GM18498 (cell line): ENCODE measurements around the gene VPREB3.
A peak's percentile ranks its signal among the peaks of the same experiment; 100 is the strongest.

ENCODE experiments used
- ATAC-seq: cut with Tn5 transposase; IDR thresholded peaks from one replicate; pipeline ENCODE4 v1.9.1; 2021; ENCODE audit warnings: mild to moderate bottlenecking, moderate library complexity; ENCODE audit not compliant: unreplicated experiment

The VPREB3 gene

DNA sequence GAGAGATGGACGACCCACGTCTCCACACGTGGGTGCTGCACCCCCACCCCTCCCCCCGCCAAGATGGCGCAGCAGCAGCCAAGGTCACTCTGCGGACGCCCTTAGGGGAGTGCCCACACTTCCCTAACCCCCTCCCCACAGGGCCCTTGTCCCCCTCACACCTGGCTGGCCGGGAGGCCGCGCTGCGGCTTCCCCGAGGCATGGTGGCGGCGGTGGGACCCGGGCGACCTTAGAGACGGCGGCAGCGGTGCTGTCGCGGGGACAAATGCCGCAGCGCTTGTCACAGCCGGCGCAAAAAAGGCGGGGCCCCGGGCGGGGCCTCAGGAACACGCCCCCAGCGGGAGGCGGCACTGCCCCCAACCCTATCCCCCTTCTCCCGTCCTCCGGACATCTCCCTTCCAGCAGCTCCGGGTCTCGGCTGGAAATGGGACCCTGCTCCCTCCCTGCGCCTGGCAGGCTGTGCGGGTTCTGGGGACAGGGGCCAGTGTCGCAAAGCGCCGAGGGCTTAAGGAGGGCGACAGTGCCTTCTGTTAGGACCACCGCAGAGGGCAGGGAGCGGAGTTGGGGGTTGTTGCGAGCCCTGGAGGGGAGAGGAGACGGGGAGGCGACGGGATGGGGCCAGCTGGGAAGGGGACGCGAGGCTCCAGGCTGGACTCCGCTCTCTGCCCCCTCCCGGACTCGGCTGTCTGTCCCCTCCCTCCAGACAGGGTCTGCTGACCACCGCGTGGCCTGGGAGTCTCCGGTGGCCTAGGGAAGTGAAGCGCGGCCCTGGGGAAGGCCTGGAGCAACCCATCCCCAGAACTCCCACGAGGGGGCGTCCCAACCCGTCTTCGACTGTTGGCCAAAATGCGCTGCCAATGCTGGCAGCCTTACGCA, 13.7 kb upstream of the VPREB3 start, which contains the start of gene CHCHD10:
Gene CHCHD10 (minus strand): TSS at position 300 of the 876 bp plus-strand sequence. CDS start 98 bp downstream, at position 202.
- ATAC-seq = peak; percentile 66

- ATAC-seq = no peak
Measured at GRCh38 chr22:23767303-23767672, 13.1 kb upstream of the VPREB3 start.

DNA sequence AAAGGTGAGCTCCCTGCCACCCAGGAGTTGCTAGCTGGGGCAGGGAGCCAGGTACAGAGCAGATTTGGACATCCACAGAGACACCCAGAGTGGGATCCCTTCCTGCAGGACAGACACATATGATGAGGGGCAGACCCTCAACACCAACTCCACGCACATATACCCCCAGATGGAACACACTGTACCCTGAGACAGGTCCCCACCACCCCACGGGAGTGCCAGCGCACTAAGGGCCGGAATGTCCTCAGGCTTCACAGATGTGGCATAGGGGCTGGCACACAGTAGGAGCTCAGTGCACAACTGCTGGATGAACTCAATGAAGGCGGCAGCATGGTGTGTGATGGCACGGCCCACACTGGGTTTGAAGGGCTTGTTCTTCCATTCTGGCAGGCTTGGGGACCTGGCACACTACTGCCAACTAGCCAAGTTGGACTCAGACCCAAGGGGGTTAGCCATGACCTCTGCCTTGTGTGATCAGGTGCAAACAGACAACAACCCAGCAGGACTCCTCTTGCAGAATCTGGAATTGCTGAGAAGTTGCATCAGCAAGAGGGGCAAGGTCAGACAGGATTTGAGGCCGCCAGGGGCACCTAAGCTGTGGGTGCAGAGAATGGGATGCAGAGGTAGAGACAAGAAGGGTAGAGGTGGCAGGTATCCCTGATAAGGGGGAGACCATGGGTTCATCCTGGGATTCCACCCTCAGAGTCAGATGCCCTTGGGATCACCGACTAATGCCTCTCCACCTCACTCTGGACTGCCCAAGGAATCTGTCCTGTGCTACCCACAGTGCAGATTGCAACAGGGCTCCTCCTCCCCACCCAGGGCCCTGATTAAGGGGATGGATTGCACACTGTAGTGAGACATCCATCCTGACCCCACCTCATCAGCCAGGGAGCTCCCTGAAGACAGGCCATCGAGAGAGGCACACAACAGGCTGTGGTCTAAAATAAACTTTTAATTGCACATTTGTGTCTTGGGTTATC, 11.0 kb upstream of the VPREB3 start:
- ATAC-seq = no peak

GRCh38 chr22:23763954-23764353, 9.7 kb upstream of the VPREB3 start:
- ATAC-seq = no peak

GRCh38 chr22:23763579-23763945, 9.3 kb upstream of the VPREB3 start:
- ATAC-seq = no peak

DNA sequence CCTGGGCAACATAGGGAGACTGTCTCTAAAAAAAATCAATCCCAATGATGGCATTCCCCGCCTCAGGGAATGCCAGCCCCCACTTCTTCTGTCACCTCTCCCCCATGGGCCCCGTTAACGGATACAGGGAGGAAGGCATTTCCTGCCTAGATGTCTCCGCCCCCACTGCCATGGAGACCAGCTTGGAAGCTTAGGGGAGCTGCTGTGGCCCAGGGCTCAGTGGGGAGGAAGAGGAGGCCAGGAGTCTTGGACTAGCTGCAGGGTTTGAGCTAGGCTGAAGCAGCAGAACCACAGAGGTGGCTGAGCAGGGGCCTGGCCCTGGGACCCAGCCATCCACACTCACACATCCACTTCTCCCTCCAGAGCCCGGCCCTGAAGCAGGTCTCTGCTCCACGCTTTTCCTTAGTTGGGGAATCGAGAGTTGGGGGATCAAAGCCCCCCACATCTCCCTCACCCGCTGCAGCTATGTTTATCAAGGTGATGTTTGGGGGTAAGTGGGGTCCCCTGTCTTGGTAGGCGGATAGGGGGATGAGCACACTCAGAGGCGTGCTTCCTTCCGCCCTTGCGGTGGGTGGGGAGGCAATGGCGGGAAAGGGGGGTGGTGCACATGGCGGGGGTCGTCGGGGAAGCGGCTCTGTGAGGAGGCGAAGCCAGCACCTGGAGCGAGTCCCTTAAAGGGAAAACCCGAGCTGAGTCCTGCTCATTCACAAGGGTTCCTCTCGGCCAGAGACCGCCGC, 8.8 kb upstream of the VPREB3 start, which contains the start of gene C22orf15:
Gene C22orf15 (plus strand): TSS at position 149 of the 737 bp plus-strand sequence. CDS start 317 bp downstream, at position 466.
- no peak for ATAC-seq

GRCh38 chr22:23760056-23760455, 5.8 kb upstream of the VPREB3 start:
- no peak for ATAC-seq

GRCh38 chr22:23759566-23759965, 5.3 kb upstream of the VPREB3 start:
- ATAC-seq = no peak

GRCh38 chr22:23756891-23757290, 2.7 kb upstream of the VPREB3 start:
- ATAC-seq = no peak

- no peak for ATAC-seq
Measured at GRCh38 chr22:23755711-23756110, 1.5 kb upstream of the VPREB3 start.

GRCh38 chr22:23754980-23755636, 883 bp upstream of the VPREB3 start:
- ATAC-seq = no peak

DNA sequence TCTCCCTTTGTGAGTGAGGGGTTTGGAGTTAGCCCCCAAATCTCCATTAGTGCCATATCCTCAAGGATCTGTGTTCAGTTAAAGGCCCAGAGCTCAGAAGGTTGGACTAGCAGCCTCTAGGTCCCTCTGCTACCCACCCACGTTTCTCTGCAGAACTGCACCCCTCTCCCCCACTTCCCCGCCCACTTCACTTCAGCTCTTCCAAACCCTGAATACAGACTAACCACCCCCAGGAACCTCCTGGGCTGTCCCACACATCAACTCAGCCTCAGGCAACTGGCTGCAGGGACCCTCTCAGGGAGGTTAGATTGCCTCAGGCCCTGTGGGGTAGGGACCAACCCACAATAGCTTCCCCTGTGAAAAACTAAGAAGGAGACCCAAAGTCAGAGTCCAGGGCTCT, 840 bp downstream of the VPREB3 start:
- ATAC-seq = no peak

GRCh38 chr22:23752750-23753149, 1.5 kb downstream of the VPREB3 start:
- ATAC-seq = no peak

DNA sequence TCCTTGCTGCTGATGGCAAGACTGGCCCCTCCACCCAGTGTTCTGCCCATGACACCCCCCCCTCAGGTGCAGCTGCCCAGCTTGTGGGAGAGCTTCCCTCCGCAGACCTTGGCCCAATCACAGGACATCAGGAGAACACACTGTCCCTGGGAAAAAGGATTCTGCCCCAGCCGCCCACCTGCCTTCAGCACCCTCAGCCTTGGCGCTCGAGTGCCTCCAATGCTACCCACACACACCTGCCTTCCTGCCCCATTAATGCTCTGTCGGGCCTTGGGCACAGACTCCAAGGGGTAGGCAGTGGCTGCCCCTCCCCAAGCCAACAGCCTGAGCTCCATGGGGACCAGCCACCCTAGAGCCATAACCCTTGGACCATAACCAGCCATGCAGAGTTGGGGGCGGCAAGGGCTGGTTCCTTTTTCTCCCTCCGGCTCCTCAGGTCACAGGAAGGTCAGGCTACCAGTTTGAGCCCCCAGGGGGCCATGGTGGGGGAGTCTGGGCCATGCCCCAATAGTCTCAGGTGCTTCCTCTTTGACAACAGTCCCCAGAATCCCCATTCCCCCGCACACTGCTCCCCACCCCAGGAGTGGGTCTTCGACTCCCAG, 2.0 kb downstream of the VPREB3 start:
- no peak for ATAC-seq

DNA sequence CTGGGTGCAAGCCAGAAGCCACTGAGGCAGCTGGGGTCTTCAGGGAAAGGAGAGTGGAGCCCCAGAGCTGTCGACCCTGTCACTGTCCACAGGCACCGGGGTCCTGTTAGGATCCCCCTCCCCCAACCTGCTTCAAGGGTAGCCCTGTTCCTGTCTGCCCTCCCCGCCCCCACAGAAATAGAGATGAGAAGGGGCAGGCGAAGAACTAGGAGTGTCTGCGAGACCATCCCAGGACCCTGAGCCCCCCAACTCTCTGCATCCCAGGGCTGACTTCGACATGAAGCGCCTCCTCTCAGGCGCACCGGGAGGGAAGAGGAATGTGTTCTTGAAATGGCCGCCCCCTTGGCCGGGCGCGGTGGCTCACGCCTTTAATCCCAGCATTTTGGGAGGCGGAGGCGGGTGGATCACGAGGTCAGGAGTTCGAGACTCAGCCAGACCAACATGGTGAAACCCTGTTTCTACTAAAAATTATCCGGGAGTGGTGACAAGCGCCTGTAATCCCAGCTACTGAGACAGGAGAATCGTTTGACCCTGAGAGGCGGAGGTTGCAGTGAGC, 2.7 kb downstream of the VPREB3 start:
- peak; percentile 39 for ATAC-seq

- peak; percentile 90 for ATAC-seq
Measured at GRCh38 chr22:23750714-23751440, 3.3 kb downstream of the VPREB3 start, which contains the start of gene ZNF70. Gene ZNF70, minus strand, starts transcription at chr22:23751112. Its CDS starts 5,972 bp downstream, at chr22:23745140.

- ATAC-seq = no peak
Measured at GRCh38 chr22:23750367-23750713, 3.9 kb downstream of the VPREB3 start.

DNA sequence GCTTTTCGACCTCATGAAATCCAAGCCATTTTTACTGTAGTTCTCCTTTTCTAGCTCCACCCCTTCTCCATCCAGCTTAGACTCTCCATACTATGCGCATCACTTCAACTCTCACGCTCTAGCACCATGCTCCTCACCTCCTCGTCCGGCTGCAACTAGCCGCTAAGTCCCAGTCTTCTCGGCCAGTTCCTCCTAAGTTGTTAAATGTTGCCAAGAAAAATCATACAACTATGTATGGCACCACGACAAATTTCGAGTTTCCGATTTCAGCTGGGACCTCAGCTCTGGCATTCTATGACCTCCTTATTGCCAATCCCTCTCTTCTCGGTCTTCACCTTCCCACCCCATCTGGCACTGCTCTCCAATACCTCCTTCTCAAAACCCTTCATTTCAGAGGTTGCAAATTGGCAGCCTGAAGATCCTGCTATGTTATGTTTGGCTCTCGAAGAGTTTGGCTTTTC, 4.4 kb downstream of the VPREB3 start:
- no peak for ATAC-seq

DNA sequence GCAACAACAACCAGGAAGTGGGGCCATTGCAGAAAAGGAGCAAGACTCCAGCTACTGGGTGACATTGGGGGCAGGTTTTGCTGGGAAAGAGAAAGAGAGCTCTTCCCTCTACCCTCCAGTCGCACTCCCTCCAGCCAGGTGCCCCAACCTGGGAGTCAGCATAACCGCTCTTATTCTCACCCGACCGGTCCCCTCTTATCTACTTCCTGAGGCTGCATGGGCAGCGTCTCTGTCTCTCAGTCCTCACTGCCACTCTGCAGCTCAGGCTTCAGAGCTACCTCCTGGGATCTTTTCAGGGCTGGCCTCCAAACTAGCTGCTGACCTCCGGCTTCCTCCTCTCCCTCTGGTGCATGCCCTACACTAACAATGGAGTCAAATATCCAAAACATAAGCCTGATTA, 8.4 kb downstream of the VPREB3 start:
- no peak for ATAC-seq
